Jurkat, Clone E6-1 (cell line): ENCODE data around the gene PDE4D.

Experiments used
- DNase-seq: peaks from one replicate; pipeline ENCODE4 v3.0.0-alpha.2; 2011; ENCODE audit warnings: low read depth, low spot score
- H3K4me3 ChIP-seq: 2 replicates; pipeline ENCODE4 v1.5.1; 2011; ENCODE audit warnings: mild to moderate bottlenecking, low read length, control low read depth, moderate library complexity

The PDE4D gene

GRCh38 chr5:59843511-59844213 lies 49.9 kb downstream of the PDE4D start:
- no peak for DNase-seq
- no peak overlapping the region for H3K4me3 ChIP-seq

DNA sequence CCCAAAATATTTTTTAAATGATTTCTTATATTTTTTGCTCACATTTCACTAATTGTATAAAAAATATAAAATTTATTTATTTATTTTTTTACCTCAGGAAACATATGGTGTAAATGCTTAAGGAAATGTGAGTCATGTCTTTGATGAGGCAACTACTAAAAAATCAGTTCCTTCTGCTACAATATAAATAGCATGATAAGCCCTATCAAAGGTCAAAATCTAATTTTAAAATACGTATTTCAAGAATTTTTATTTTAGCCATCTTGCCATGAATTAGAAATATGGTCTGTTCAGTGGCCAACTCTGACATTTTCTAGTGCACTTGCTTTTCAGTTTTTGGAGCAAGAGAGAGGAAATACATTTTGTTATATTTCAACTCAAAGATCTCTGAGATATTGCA lies 50.5 kb downstream of the PDE4D start:
- no peak for DNase-seq
- H3K4me3 ChIP-seq = no peak overlapping the region

DNA sequence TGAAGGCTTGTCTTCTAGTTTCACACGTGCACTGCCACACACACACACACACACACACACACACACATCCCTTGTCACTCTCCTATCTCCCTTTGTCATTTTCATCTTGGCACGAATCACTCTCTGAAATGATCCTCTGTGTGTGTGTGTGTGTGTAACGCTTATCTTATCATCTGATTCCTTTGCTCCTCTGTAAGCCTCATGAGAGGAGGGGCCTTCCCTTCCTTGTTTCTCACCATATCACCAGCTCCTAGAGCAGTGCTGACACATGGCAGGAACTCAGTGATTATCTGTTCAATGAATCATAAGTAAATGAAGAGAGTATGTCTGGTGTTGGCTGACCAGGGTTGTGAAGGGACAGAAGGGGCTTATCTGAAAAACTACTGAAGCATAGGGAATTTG lies 53.3 kb downstream of the PDE4D start:
- no peak overlapping the region for H3K4me3 ChIP-seq
- no peak for DNase-seq

GRCh38 chr5:59838989-59839388 lies 54.5 kb downstream of the PDE4D start:
- DNase-seq = no peak
- no peak overlapping the region for H3K4me3 ChIP-seq

DNA sequence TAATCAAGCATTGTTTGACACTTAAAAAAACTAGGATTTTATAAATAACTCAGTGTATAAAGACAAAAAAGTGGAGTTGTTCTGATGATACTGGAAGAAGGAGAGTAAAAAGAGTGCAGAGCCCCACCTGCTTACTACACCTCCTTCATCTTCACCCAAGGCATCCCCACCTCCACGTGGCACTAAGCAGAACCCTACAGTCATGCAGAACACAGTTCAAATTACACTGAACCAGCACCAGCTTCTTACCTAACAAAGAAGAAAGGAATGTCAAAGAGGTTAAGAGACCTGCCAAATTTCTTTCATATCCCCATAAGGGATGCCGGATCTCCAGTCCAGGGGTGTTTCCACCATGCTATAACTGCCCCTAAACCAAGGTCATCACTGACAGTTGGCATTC lies 55.5 kb downstream of the PDE4D start:
- DNase-seq = no peak
- H3K4me3 ChIP-seq = no peak overlapping the region

- H3K4me3 ChIP-seq = no peak overlapping the region
- no peak for DNase-seq
Observed at GRCh38 chr5:59837071-59837470, 56.5 kb downstream of the PDE4D start.

DNA sequence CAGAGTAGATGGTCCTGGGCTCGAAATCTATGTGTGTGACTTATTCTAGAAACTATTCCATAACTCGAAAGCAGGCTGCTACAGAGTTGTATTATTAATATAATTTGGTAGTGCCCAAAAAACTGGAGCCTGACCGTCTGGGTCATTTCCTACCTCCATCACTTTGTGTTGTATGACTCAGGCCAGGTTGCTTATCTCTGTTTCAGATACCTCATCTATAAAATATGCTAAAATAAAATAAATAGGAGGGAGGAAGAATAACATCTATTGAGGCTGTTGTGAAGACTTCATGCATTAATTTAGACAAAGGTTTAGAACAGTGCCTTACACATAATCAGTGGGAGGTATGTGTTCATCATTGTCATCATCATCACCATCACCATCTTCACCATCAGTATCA lies 57.7 kb downstream of the PDE4D start:
- DNase-seq = no peak
- H3K4me3 ChIP-seq = no peak overlapping the region

- no peak overlapping the region for H3K4me3 ChIP-seq
- DNase-seq = no peak
Observed at GRCh38 chr5:59833448-59833847, 60.1 kb downstream of the PDE4D start.

- no peak overlapping the region for H3K4me3 ChIP-seq
- DNase-seq = no peak
Observed at GRCh38 chr5:59832577-59833301, 60.8 kb downstream of the PDE4D start.

GRCh38 chr5:59831326-59832010 lies 62.1 kb downstream of the PDE4D start:
- no peak overlapping the region for H3K4me3 ChIP-seq
- no peak for DNase-seq

DNA sequence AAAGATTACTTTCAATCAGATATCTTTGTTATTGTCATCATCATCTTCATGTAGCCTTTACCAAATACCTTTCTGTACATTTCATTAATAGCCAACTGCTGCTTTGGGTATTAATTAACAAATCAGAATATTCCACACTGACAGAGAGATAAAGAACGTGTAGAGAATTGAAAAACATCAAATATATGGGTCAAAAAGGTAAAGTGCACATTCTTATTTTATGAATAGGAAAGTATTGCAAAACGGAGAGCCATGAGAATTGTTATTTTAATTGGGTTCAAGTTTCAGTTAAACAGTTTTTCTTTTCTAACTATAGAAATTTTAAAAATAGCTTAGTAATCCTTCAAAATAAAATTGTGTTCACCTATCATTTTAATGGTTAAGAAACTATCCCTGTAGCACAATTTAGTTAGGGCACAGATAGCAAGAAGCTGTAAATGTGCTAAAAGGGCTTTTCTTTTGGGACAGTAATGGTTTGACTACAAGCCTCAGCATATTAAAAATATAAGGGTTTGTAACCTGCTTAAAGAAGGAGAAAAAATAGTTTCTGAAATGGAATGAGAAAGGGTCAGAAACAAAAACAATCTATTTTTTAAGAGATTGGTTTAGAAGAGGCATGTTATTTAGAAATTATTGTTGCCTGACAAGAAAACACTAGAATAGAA lies 62.9 kb downstream of the PDE4D start:
- no peak for DNase-seq

DNA sequence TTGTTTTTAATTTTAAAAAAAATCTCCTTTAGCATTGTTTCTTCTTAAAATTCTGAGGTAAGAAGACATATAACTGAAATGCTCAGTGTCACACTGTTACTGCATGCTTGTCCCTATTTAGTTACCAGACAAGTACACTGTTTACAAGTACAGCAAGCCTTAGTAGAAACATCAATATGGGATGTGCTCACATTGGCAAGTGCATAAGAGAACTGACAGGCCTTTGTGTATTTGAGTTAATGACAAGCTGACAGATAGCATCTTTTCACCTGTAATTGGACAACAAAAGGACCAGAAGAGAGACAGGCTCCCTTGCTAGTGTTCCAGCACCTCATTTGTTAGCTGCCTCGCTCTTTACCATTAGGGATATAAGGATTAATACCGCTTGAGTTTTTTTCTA lies 63.6 kb downstream of the PDE4D start:
- H3K4me3 ChIP-seq = no peak overlapping the region
- no peak for DNase-seq

More for the DNA sequence above, 62.9 kb downstream of the PDE4D start:
- H3K4me3 ChIP-seq = no peak overlapping the region

DNA sequence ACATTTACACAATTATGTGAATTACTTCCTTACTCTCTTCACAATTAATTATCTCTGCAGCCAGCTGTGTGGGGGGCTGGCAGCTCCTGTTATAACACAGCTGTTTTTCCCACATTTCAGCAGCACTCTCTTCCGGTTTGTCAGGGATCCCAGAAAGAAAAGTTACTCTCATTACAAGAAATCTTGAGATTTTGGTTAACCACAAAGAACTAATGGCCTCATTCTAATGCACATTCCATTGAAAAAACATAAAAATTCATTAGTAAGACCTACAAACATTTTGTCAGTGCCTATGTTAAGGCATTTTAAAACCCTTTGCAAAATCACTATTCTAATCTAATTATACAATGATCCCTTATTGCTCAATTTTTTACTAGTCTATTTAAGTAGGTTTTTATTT lies 64.1 kb downstream of the PDE4D start:
- DNase-seq = no peak
- H3K4me3 ChIP-seq = no peak overlapping the region

GRCh38 chr5:59828623-59829022 lies 64.9 kb downstream of the PDE4D start:
- H3K4me3 ChIP-seq = no peak overlapping the region
- DNase-seq = no peak

DNA sequence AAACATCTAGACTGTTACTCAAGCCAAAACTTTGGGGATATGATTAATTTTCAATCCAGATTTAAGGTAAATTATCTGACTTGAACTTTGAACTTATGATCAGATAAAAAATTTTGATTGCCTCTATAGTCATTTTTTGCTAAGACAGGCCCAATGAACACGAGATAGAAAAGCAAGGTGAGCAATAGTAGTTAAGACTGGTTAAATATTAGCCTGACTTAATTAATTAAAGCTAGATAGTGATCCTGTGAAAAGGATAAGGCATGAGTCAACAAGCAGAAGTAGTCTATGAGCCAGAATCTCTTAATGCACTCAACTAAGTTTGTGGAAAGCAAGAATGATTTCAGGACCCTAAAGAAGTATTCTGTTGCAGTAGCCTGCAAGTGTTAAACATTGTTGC lies 66.5 kb downstream of the PDE4D start:
- no peak overlapping the region for H3K4me3 ChIP-seq
- DNase-seq = no peak

DNA sequence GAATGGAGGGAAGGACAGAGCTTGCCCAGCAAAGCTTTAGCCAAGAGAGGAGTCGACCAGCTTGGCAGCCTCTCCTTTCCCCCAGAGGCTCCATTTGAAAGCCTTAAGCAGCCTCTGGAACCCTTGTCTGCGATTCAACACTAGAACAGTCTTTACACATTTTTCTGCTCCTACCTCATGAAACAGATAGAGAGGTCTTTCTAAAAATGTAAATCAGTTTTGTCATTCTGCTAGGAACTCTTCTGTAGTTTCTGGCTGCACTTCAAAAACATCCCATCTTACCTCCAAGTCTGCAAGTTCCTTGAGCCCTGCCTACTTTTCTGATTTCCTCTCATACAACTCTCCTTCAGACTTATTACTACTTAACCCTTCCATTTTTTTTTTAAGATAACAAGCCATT lies 70.1 kb downstream of the PDE4D start:
- no peak overlapping the region for H3K4me3 ChIP-seq
- no peak for DNase-seq

DNA sequence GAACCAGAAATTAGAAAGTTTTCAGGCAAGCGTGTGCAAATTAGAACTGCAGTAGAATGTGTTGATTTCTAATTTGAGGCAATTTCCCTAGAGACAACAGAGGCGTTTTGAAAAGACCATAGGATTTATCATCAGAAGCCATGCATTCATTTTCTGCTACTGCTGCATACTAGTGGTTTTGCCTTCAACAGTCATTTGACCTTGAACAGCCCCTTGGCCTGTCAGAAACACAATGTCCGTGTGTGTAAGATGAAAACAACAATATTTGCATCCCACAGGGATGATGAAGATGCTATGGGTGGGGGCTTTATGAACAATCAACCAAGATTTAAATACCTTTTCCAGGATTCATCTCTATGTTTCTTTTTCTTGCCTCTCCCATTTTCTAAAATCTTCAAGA lies 73.7 kb downstream of the PDE4D start:
- DNase-seq = no peak

DNA sequence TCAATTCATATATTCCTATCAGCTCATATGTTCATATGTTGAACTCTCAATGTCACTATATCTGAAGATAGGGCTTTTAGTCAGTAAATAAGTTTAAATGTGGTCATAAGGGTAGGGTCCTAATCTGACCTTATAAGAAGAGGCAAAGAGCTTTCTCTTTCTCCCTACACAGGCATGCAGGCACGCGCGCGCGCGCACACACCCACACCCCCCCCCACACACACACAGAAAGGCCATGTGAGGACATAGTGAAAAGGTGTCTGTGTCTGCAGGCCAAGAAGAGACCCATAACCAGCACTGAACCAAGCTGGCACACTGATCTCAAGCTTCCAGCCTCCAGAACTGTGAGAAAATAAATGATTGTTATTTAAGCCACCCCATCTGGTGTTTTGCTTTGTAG lies 76.0 kb downstream of the PDE4D start:
- H3K4me3 ChIP-seq = no peak overlapping the region
- no peak for DNase-seq

More for the DNA sequence above, 73.7 kb downstream of the PDE4D start:
- no peak overlapping the region for H3K4me3 ChIP-seq

DNA sequence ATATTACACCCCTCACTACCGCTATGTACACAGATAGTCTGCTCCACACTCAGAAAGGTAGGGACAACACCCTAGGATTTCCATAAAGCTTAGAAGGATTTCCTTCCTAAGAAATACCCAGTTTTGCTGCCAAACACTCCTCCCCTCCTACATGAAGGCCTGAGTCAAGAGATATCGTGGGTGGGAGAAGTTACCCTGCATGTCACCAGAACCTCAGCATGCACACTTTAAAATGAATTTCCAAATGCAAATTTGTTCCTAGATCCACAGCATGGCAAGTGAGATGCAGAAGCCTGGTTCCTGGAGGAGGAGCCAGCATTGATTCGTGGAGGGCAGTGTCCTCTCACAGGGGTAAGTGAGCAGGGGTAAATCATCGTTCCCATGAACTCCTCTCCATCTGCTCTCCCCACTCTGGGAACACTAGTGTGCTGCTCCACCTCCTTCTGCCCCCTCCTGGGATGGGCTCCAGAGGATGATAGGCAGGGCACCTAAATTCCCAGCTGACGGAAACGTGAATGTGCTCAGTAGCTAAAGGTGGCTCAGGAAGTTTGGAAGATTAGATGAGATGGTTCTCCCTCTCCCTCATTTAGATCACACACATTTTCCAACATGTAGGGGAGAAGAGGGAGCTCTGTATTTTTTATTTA lies 76.7 kb downstream of the PDE4D start:
- no peak overlapping the region for H3K4me3 ChIP-seq
- no peak for DNase-seq

DNA sequence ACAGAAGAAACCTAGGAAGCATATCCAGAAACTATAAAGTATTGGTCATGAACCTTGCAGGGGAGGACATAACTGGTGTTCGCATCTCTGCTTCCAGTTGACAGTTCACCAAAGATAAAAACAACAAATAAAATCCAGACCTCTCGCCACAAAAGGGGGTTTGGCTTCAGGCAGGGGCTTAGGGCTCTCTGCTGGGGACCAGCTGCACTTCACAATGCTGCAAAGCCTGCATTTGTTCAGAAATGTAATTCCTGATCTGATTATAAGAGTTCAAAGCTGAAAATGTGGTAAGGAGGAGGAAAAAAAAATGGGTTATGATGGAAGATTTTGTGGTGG lies 79.0 kb downstream of the PDE4D start:
- no peak overlapping the region for H3K4me3 ChIP-seq
- no peak for DNase-seq
